ENCODE data around the gene EPSTI1. TPM values are rescaled to one million over a fixed set of nuclear protein-coding genes. Genes with fewer than 3 reads are reported as not detected.

The EPSTI1 gene
- total RNA-seq, 2 experiments from 2014 or later: 21.1 to 21.9 TPM

GRCh38 chr13:43022934-43023288 lies 30.9 kb upstream of the EPSTI1 start:
- Mint-ChIP-seq H3K4me1 (ENCODE audit: low read depth) (peaks cover 25% of the 10 kb centered on the region), H3K27me3 (no peaks in the 10 kb centered on the region), H3K9me3 (no peaks in the 10 kb centered on the region), H3K36me3 (peaks cover 6% of the 10 kb centered on the region), H3K27ac (no peak overlapping the region), H3K4me3 (peak overlapping the region; percentile 97)
- CTCF ChIA-PET: interaction anchor here (0.6 to 4.8 kb wide), 7 partner anchors 9 to 852 kb away, joined by 3 to 32 read pairs (median 4); partner anchors contain the start of gene EPSTI1
- no peak for DNase-seq
- intact Hi-C loops (cut with micrococcal nuclease): loop anchor here (1.0 to 2.0 kb wide), 4 partner anchors 20 to 53 kb away; partner anchors contain the start of gene EPSTI1
- POLR2A ChIA-PET: interaction anchor here (0.6 to 2.7 kb wide), 4 partner anchors 8 to 379 kb away, joined by 3 to 16 read pairs (median 6); partner anchors contain the start of gene EPSTI1

- POLR2A ChIA-PET: interaction anchor here (2.7 kb wide), 1 partner anchor 30 kb away, joined by 16 read pairs; the partner anchor contains the start of gene EPSTI1
- no peak overlapping the region for H3K4me3 Mint-ChIP-seq
- peaks cover 6% of the 10 kb centered on the region for H3K36me3 Mint-ChIP-seq
- H3K27ac Mint-ChIP-seq: no peak overlapping the region
- DNase-seq: no peak
- no peaks in the 10 kb centered on the region for H3K27me3 Mint-ChIP-seq
- CTCF ChIA-PET: interaction anchor here (1.7 to 4.8 kb wide), 4 partner anchors 31 to 782 kb away, joined by 3 to 32 read pairs (median 8); partner anchors contain the start of gene EPSTI1
- H3K4me1 Mint-ChIP-seq (ENCODE audit: low read depth): peaks cover 19% of the 10 kb centered on the region
- no peaks in the 10 kb centered on the region for H3K9me3 Mint-ChIP-seq
- intact Hi-C loops (cut with micrococcal nuclease): loop anchor here (2.0 kb wide), 1 partner anchor 21 kb away; no protein-coding TSS in a partner anchor
Observed at GRCh38 chr13:43021926-43022670, 30.1 kb upstream of the EPSTI1 start.

- Mint-ChIP-seq H3K9me3 (no peaks in the 10 kb centered on the region), H3K27ac (no peak overlapping the region), H3K27me3 (no peaks in the 10 kb centered on the region), H3K36me3 (peaks cover 6% of the 10 kb centered on the region), H3K4me1 (ENCODE audit: low read depth) (peaks cover 14% of the 10 kb centered on the region), H3K4me3 (no peak overlapping the region)
- DNase-seq: no peak
- intact Hi-C loops (cut with micrococcal nuclease): no loop called here
- POLR2A ChIA-PET: no interaction called here
- CTCF ChIA-PET: interaction anchor here (0.6 kb wide), 1 partner anchor 30 kb away, joined by 3 read pairs; no protein-coding TSS in a partner anchor
Observed at GRCh38 chr13:43020794-43021193, 28.8 kb upstream of the EPSTI1 start.

- H3K27me3 Mint-ChIP-seq: no peaks in the 10 kb centered on the region
- no peak overlapping the region for H3K4me3 Mint-ChIP-seq
- no peak for DNase-seq
- H3K4me1 Mint-ChIP-seq (ENCODE audit: low read depth): peaks cover 9% of the 10 kb centered on the region
- no peaks in the 10 kb centered on the region for H3K9me3 Mint-ChIP-seq
- no peak overlapping the region for H3K27ac Mint-ChIP-seq
- H3K36me3 Mint-ChIP-seq: peaks cover 6% of the 10 kb centered on the region
- ChIA-PET POLR2A (no interaction called here), CTCF (no interaction called here)
- intact Hi-C loops (cut with micrococcal nuclease): no loop called here
Observed at GRCh38 chr13:43019811-43020210, 27.8 kb upstream of the EPSTI1 start.

GRCh38 chr13:43016226-43016625 lies 24.2 kb upstream of the EPSTI1 start:
- intact Hi-C loops (cut with micrococcal nuclease): no loop called here
- no peaks in the 10 kb centered on the region for H3K9me3 Mint-ChIP-seq
- no peak for DNase-seq
- H3K36me3 Mint-ChIP-seq: no peaks in the 10 kb centered on the region
- POLR2A ChIA-PET: no interaction called here
- H3K4me1 Mint-ChIP-seq (ENCODE audit: low read depth): no peaks in the 10 kb centered on the region
- H3K27me3 Mint-ChIP-seq: no peaks in the 10 kb centered on the region
- H3K27ac Mint-ChIP-seq: no peak overlapping the region
- CTCF ChIA-PET: no interaction called here
- H3K4me3 Mint-ChIP-seq: no peak overlapping the region

- Mint-ChIP-seq H3K4me3 (no peak overlapping the region), H3K36me3 (no peaks in the 10 kb centered on the region), H3K27ac (no peak overlapping the region), H3K27me3 (peaks cover 2% of the 10 kb centered on the region), H3K9me3 (no peaks in the 10 kb centered on the region), H3K4me1 (ENCODE audit: low read depth) (no peaks in the 10 kb centered on the region)
- ChIA-PET POLR2A (no interaction called here), CTCF (interaction anchor here (1.0 kb wide), 1 partner anchor 44 kb away, joined by 3 read pairs; no protein-coding TSS in a partner anchor)
- DNase-seq: no peak
- intact Hi-C loops (cut with micrococcal nuclease): no loop called here
Observed at GRCh38 chr13:43014162-43014561, 22.1 kb upstream of the EPSTI1 start.

GRCh38 chr13:43009506-43009905 lies 17.5 kb upstream of the EPSTI1 start:
- Mint-ChIP-seq H3K27me3 (peaks cover 4% of the 10 kb centered on the region), H3K4me3 (no peak overlapping the region), H3K27ac (no peak overlapping the region), H3K4me1 (ENCODE audit: low read depth) (no peaks in the 10 kb centered on the region), H3K36me3 (no peaks in the 10 kb centered on the region), H3K9me3 (no peaks in the 10 kb centered on the region)
- no peak for DNase-seq
- intact Hi-C loops (cut with micrococcal nuclease): no loop called here
- ChIA-PET POLR2A (no interaction called here), CTCF (no interaction called here)

- intact Hi-C loops (cut with micrococcal nuclease): no loop called here
- no peak for DNase-seq
- peaks cover 4% of the 10 kb centered on the region for H3K27me3 Mint-ChIP-seq
- no peaks in the 10 kb centered on the region for H3K9me3 Mint-ChIP-seq
- ChIA-PET POLR2A (no interaction called here), CTCF (interaction anchor here (1.1 kb wide), 1 partner anchor 39 kb away, joined by 6 read pairs; no protein-coding TSS in a partner anchor)
- no peak overlapping the region for H3K4me3 Mint-ChIP-seq
- H3K36me3 Mint-ChIP-seq: no peaks in the 10 kb centered on the region
- H3K27ac Mint-ChIP-seq: no peak overlapping the region
- no peaks in the 10 kb centered on the region for H3K4me1 Mint-ChIP-seq (ENCODE audit: low read depth)
Observed at GRCh38 chr13:43008596-43008995, 16.6 kb upstream of the EPSTI1 start.

- H3K27me3 Mint-ChIP-seq: peaks cover 4% of the 10 kb centered on the region
- H3K27ac Mint-ChIP-seq: no peak overlapping the region
- POLR2A ChIA-PET: no interaction called here
- H3K4me3 Mint-ChIP-seq: no peak overlapping the region
- no peak for DNase-seq
- intact Hi-C loops (cut with micrococcal nuclease): no loop called here
- H3K4me1 Mint-ChIP-seq (ENCODE audit: low read depth): no peaks in the 10 kb centered on the region
- H3K9me3 Mint-ChIP-seq: peaks cover 2% of the 10 kb centered on the region
- H3K36me3 Mint-ChIP-seq: peaks cover 3% of the 10 kb centered on the region
- CTCF ChIA-PET: no interaction called here
Observed at GRCh38 chr13:43006893-43007631, 15.0 kb upstream of the EPSTI1 start.

GRCh38 chr13:43005460-43006236 lies 13.6 kb upstream of the EPSTI1 start:
- Mint-ChIP-seq H3K9me3 (peaks cover 2% of the 10 kb centered on the region), H3K4me1 (ENCODE audit: low read depth) (no peaks in the 10 kb centered on the region), H3K27ac (no peak overlapping the region), H3K4me3 (no peak overlapping the region), H3K36me3 (peaks cover 3% of the 10 kb centered on the region), H3K27me3 (peaks cover 4% of the 10 kb centered on the region)
- POLR2A ChIA-PET: interaction anchor here (0.7 kb wide), 1 partner anchor 26 kb away, joined by 3 read pairs; no protein-coding TSS in a partner anchor
- CTCF ChIA-PET: no interaction called here
- intact Hi-C loops (cut with micrococcal nuclease): no loop called here
- DNase-seq: no peak

GRCh38 chr13:43003729-43004128 lies 11.7 kb upstream of the EPSTI1 start:
- no peak overlapping the region for H3K4me3 Mint-ChIP-seq
- ChIA-PET CTCF (interaction anchor here (1.5 kb wide), 1 partner anchor 34 kb away, joined by 5 read pairs; no protein-coding TSS in a partner anchor), POLR2A (no interaction called here)
- H3K36me3 Mint-ChIP-seq: peaks cover 3% of the 10 kb centered on the region
- H3K27me3 Mint-ChIP-seq: peaks cover 1% of the 10 kb centered on the region
- no peak for DNase-seq
- peaks cover 2% of the 10 kb centered on the region for H3K9me3 Mint-ChIP-seq
- no peaks in the 10 kb centered on the region for H3K4me1 Mint-ChIP-seq (ENCODE audit: low read depth)
- no peak overlapping the region for H3K27ac Mint-ChIP-seq
- intact Hi-C loops (cut with micrococcal nuclease): no loop called here

GRCh38 chr13:43003010-43003409 lies 11.0 kb upstream of the EPSTI1 start:
- Mint-ChIP-seq H3K36me3 (peaks cover 3% of the 10 kb centered on the region), H3K4me3 (no peak overlapping the region), H3K4me1 (ENCODE audit: low read depth) (peaks cover under 1% of the 10 kb centered on the region), H3K27me3 (peaks cover 1% of the 10 kb centered on the region), H3K27ac (no peak overlapping the region), H3K9me3 (peaks cover 2% of the 10 kb centered on the region)
- DNase-seq: no peak
- intact Hi-C loops (cut with micrococcal nuclease): no loop called here
- CTCF ChIA-PET: interaction anchor here (1.5 kb wide), 1 partner anchor 34 kb away, joined by 5 read pairs; no protein-coding TSS in a partner anchor
- POLR2A ChIA-PET: no interaction called here

All from activated CD4-positive, alpha-beta memory T cell treated with anti-CD3 and anti-CD28 coated beads for 36 hours (primary cell).